GM18867 (cell line): Measurements from ENCODE around the gene ETNK1.
"Not testable (repeated sequence)": the region's sequence is repeated elsewhere in the genome, so short reads cannot be mapped to it uniquely, and the experiment has no call there.

Experiments
- ATAC-seq: cut with Tn5 transposase; IDR thresholded peaks from one replicate; pipeline ENCODE4 v1.9.1; 2021; ENCODE audit warnings: mild to moderate bottlenecking, moderate library complexity; ENCODE audit not compliant: unreplicated experiment

Gene ETNK1

DNA sequence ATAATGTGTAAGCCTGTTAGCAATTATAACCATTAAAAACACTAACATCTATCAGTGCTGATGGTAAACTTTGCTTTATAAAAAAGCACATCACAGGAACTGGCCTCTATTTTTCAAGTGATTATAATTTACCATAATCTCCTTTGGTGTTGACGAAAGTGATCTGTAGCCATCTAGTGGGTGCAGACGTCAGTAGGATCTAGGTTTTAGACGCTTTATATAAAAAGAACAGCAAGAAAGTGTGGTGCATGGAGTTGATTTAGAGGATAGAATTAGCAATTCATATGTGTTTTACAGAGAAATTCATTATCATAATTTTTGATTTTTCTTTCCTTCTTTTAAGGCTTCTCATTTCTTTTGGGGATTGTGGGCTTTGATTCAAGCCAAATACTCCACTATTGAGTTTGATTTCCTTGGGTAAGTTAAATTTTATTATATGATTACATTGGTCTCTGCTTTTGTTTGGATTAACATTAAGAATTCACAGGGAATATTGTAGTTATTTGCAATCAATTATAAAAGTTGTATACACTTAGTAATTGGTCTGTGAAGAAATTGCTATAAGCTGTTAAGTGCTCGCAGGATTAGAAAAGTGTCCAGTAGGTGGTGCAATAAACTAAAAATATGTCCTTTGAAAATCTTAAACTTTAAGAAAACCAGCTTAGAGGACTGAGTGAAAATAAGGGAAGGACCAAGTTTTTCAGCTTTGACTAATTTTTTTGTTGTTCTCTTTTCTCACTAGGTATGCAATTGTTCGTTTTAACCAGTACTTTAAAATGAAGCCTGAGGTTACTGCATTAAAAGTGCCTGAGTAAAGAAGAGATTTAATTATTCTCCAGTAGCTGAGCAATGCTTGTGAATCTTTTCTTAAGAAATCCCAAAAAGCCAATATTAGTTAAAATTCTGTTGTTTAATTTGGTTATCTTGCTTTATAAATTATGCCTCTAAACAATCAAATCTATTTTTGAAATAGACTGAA is 59.5 kb downstream of the ETNK1 start:
- ATAC-seq = peak; percentile 38

DNA sequence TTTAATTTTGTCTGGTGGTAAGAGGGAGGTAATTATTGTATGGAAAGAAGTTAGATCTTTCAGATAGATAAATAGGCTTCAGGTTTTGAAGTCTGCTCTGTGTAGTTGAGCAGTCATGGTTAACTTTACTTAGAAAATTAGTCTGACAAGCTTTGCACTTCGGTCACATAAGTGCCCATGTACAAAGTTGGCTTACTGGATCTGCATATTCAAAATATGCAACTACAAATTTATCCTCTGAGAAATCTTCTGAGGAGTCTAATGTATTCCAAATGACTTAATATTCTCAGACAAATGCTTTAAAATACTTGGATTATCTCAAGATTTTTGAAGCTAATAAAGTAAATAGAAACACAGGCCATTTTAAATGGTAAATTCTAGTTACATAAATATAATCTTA is 61.2 kb downstream of the ETNK1 start:
- no peak for ATAC-seq

DNA sequence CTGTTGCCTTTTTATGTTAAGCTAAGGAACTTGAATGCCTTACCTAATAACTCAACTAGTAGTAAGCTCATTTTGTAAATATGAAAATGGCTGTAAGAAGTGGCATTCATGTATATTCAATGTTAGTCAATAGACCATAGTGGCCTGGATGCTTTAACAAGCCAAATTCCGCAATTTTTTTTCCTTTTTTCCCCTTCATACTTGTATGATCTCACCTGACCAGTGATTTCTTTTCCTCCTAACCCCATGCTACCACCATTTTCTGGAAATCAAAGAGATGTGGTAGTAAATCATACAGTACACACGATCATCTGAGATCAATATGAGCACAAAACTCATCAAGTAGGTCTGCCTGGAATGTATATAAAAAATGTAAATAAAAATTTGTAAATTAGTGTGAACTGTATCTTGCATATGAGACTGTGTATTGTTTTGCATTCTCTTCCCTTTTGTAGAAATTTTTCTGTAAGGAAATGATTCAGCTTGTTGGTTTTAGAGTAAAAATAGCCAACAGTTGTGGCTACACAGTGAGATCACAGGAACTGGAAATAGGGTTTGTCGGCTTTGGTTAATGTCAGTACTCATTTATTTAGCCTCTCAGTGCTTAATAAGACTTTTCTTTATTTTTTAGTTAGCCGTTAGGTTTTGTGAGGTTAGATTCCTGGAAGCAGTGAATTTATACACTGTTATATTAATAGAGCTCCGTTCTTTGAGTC is 62.5 kb downstream of the ETNK1 start:
- ATAC-seq = peak; percentile 84

DNA sequence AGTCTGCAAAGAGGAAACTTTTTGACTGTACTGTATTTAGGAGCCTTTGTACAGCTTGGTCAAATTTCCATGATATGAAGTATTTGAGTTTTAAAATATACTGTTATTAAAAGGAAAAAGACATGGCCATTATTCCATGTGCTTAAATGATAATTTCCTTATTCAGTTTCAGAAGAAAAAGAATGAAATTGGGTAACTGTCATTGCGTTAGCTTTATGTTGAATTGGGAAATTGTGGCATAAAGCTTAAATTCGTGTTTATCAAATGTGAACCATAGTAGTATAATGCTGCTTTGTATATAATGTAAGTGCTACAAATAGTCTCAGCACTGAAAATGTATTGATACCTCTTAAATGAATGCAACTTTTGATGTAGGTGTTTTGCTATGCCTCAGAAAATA is 64.9 kb downstream of the ETNK1 start:
- no peak for ATAC-seq

DNA sequence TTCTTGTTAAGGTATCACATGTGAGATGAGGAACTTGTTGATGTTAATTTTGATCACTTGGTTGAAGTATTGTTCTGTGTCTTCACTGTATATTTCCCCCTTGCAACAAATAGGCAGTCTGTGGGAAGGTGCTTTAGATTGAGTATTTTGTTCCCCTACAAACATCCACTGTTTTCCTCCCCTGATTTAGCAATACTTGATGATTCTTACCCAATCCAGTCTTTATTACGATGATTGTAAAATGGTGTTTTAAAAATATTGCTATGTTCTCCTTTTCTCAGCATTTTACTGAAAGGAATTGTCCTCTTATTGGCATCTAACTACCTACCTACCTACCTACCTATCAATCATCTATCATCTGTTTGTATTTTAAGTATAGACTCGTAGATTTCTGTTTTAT is 66.3 kb downstream of the ETNK1 start:
- ATAC-seq = no peak

DNA sequence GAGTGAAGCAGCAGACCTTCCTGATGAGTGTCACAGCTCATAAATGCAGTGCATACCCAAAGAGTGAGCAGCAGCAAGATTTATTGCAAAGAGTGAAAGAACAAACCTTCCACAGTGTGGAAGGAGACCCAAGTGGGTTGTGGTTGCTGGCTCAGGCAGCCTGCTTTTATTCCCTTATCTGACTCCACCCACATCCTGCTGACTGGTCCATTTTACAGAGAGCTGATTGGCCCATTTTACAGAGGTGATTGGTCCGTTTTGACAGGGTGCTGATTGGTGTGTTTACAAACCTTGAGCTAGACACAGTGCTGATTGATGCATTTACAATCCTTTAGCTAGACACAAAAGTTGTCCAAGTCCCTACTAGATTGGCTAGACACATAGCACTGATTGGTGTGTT is 67.5 kb downstream of the ETNK1 start:
- ATAC-seq = not testable (repeated sequence)

DNA sequence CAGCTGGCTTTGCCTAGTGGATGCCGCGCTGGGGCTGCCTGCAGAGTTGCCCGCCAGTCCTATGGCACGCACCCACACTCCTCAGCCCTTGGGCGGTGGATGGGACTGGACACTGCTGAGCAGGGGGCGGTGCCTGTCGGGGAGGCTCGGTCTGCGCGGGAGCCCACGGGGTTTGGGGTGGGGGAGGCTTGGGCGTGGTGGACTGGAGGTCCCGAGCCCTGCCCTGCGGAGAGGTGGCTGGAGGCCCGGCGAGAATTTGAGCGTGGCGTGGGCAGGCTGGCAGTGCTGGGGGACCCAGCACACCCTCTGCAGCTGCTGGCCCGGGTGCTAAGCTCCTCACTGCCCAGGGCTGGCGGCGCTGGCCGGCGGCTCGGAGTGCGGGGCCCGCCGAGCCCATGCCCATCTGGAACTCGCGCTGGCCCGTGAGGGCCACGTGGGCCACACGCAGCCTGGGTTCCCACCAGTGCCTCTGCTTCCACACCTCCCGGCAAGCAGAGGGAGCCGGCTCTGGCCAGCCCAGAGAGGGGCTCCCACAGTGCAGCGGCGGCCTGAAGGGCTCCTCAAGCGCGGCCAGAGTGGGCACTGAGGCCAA is 68.1 kb downstream of the ETNK1 start:
- no peak for ATAC-seq

DNA sequence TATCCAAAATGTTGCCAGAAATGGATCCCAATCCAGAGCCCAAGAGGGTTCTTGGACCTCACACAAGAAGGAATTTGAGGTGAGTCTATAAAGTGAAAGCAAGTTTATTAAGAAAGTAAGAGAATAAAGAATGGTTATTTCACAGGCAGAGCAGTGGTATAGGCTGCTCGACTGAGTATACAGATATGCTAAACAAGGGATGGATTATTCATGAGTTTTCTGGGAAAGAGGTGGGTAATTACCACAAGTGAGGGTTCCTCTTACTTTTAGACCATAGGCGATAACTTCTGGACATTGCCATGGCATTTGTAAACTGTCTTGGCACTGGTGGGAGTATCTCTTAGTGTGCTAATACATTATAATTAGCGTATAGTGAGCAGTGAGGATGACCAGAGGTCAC is 73.6 kb downstream of the ETNK1 start:
- no peak for ATAC-seq

DNA sequence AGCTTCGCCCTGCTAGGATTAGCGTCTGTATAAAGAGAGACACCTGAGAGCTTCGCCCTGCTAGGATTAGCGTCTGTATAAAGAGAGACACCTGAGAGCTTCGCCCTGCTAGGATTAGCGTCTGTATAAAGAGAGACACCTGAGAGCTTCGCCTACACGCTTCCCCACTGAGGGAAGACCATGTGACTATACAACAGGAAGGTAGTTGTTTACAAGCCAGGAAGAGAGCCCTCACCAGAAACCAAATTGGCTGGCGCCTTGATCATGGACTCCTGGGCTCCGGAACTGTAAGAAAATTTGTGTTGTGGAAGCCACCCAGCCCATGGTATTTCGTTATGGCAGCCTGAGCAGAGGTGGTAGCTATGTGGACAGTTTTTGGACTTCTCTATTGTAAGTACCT is 74.7 kb downstream of the ETNK1 start:
- ATAC-seq = not testable (repeated sequence)

DNA sequence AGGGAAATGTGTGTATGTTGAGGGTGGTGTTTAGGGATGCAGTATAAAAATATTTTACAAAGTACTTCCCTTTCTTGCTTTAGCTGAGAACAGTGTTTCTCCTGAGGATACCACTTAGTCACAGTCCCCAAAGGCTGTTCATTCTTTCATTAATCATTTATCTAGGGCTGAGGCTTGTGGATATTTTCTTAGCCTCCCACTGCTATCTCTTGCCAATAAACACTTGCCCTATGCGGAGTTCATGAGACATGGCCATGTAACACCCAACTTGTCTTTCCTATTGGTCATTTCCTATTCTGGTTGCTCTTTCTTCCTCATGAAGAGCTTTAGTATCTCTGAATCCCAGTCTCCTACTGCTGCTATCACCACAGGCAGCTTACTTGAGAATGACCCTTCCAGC is 75.1 kb downstream of the ETNK1 start:
- no peak for ATAC-seq

DNA sequence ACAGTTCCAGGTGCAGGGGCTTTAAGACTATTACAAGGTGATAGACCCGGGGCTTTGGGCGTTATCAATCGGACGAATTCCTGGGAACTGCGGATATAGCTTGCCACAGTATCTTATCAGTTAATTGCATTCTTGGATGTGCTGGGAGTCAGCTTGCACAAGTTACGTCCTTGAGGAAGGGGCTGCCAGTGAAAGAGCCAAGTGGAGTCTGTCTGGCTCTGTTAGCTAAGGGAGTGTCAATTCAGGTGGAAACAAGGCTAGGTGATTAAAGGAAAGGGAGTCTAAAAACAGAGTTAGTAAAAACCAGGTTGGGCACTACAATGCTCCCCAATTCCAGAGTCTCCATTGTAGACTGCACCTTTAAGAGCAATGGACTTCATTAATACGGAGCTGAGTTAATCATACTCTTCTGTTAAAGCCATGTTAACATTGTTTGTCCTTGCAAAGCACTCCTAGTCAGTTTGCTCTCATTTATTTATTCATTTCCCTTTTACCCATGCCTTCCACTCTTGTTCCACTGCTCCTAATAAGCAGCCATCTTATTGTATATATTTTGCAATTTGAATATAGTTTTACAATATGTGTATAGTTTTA is 76.3 kb downstream of the ETNK1 start:
- ATAC-seq = not testable (repeated sequence)

DNA sequence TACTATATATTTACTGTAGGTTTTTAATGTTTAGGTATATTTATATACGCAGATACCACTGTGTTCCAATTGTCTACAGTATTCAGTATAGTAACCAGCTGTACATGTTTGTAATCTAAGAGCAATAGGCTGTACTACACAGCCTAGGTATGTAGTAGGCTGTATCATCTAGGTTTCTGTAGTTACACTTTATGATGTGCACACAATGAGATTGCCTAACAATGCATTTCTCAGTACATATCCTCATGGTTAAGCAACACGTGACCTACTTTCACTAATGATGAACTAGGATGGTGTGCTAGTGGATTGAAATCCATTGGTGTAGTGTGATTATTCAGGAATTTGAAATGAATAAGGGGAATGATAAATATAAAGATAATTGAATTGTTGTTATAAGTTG is 77.7 kb downstream of the ETNK1 start:
- no peak for ATAC-seq

DNA sequence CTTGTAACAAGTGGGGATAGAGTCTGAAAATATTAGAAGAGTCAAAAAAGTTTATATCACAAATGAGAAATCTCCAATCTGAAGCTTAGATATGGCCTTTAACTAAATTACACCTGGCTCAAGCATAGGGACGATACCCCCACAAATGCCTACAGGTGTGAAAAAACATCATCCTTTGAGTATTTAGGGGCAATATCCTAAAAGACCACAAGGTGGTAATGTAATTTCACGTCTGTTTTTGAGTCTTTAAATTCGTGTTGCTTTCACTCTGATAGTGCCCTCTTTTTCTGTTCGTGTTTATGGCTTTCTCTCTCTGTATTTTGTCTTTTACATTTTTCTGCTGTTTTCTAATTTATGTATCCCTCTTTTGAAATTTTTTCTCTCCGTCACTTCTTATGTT is 84.3 kb downstream of the ETNK1 start:
- ATAC-seq = peak; percentile 89

DNA sequence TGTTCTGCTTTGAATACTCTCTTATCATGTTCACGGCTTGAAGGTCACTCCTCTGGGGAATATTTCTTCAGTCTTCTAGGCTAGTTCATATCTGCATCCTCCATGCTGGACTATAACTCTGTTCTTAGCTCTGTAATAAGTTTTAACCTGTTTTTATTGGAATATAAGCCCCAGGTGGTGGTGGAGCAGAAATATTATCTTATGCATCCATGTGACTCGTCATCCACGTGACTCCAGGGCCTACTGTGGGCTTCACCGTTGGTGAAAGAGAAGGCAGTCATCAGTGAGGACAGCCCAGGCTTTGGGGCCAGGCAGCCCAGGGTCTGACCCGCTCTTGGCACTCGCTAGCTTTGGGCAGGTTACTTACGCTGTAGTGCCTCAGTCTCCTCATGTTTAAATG is 87.1 kb downstream of the ETNK1 start:
- no peak for ATAC-seq

DNA sequence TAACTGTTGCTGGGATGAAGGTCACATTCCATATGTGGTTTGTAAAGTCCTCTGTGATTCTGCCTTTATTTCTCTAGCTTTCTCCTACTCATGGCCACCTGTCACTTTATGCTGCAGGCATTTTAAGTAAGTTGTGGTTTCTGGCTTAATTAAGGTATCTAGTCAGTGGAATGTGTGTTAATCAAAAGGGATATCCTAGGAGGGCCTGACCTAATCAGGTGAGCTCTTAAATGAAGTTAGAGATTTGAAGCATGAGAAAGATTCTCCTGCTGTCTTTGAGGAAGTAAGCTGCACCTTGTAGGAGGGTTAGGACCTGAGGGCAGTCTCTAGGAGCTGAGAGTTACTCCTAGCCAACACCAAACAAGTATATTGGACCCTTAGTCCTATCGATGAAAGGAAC is 90.3 kb downstream of the ETNK1 start:
- no peak for ATAC-seq

DNA sequence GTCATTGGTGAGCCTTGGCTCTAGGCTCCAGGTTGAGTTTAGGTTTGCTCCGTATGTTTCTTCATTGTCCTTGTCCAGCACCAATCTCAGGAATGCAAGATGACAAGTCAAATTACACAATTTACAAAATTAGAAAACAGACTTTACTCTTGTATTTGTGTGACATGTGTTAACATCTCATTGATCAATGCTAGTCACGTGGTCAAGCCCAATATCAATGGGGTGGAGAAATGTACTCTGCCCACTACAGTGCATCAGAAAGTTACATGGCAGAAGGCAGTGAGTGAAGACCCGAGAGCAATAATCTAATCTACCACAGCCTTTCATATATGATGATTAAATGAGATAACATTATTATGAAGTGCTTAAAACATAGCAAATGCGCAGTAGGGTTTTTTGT is 94.8 kb downstream of the ETNK1 start:
- no peak for ATAC-seq

DNA sequence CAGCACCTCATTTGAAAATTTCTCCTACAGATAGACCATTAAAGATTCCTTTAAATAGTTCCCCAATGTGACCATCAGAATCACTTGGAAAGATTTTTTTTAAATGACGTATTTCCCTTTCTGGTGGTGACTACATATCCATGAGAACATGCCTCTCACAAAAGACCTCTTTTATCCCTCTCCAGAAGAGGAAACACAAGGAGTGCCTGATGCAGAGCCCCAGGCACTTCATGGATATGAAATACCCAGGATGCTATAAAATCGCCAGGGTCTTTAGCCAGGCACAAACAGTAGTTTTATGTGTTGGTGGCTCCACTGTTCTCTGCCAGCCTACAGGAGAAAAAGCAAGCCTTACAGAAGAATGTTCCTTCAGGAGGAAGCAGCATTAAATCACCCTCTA is 97.1 kb downstream of the ETNK1 start:
- ATAC-seq = no peak

DNA sequence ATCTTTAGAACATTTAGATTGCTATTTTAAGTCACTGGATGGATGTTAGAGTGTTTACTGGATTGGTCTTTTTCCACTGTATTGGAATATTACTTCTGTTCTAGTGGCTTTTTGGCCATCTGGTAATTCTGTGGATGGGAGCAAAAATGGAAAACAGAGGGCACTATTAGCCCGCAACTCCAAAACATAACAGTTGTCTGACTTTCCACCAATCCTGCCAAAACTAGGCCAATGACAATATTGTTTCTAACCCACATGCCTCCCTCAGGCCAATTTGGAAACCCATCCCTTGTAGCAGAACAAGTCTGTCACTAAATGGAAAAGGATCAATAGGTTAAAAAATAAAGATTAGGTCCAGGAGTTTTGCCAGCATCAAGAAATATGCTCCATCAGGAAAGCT is 97.8 kb downstream of the ETNK1 start:
- no peak for ATAC-seq

DNA sequence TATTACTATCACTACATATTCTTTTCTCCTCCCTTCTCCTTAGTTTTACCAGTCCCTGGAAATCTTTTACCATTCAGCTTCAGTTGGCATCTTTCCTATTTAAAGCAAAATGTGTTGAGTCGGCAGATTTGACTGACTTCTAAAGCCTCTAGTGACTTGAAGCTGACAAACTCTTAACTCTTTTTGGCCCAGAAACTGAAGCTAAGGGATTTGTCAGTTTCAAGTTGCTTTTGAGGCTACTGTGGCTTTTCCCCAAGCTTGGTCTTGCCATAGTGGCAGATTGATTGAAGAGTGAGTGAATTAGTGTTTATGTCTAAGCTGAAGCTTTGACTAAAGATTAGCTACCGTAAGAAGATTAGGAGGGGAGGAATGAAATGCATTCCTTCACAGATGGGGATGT is 104.0 kb downstream of the ETNK1 start:
- no peak for ATAC-seq

DNA sequence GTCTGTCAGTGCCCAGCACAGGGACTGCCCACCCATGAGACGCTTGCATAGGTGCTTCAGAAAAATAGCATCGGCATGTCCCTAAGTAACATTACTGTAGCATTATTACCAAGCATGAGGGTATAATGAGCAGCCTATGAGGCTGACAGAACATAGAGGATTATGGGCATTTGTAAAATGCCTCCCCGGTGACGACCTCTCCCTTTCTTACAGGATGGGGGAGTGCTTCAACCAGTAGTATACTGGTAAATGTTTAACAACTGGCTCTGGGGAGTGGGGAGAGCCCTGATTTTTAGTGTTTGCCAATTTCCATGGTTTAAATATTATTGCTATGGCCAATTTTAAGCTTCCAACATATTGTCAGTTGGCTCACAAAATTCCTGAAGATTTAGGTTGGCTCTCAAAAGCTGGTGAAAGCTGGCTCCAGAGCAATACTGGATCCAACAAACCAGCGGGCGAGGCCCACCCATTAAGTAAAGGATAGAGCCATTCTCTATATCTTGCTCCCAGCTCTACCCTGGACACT is 104.5 kb downstream of the ETNK1 start:
- no peak for ATAC-seq

DNA sequence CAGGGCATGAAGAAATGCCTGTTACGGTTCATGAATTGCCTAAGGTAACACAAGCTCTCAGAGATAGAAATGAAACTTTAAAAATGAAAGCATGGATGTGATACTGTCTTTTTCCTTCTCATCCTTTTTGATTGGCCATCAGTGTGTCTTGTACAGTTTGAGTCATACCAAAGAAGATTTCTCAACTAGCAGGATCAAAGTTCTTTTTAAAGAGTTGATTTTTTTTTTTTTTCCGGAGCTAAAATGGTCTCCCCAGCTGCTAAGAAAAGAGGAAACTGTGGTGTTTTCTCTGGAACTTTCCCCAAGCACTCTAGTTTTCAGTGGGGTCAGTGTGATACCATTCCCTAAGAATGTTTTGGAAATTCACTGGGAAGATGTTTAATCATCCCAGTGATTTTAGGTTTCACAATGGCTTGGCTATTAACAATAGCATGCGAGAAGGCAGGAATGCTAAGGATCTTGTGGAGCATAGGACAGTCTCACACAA is 105.0 kb downstream of the ETNK1 start:
- ATAC-seq = no peak
